Measurements from ENCODE around the gene PIK3R2.

The PIK3R2 gene

DNA sequence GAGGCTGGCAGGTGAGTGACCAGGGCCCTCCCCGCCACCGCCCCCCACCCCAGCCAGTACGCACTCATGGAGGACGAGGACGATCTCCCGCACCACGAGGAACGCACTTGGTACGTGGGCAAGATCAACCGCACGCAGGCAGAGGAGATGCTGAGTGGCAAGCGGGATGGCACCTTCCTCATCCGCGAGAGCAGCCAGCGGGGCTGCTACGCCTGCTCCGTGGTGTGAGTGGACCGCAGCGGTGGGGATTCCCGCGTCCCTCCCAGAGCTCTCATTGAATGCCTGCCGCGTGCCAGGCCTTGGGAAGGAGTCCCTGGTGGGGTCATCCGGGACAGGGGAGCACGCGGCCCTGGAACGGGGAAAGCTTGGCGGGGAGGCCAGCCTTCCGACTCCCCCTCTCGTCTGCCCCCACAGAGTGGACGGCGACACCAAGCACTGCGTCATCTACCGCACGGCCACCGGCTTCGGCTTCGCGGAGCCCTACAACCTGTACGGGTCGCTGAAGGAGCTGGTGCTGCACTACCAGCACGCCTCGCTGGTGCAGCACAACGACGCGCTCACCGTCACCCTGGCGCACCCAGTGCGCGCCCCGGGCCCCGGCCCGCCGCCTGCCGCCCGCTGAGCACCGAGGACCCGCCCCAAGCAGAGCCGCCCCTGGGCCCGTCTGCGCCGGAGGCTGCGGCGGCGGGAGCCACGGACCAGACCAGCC, 15.9 kb downstream of the PIK3R2 start:
- no peaks in the 10 kb centered on the region for H3K9me3 ChIP-seq (replicated peaks; ENCODE audit: low read length)
- no peak overlapping the region for H3K4me2 ChIP-seq (ENCODE audit: low read length)
- peaks cover 30% of the 10 kb centered on the region for H3K36me3 ChIP-seq (ENCODE audit: insufficient read depth, low read length)
- H3K4me1 ChIP-seq (ENCODE audit: control insufficient read depth, insufficient read depth, low read length) = peaks cover 8% of the 10 kb centered on the region
- H3K4me3 ChIP-seq (ENCODE audit: low read length) = no peak overlapping the region
- H3K27me3 ChIP-seq (ENCODE audit: control insufficient read depth, insufficient read depth, low read length) = no peaks in the 10 kb centered on the region
- H3K9ac ChIP-seq (ENCODE audit: low read depth, low read length) = no peak overlapping the region

DNA sequence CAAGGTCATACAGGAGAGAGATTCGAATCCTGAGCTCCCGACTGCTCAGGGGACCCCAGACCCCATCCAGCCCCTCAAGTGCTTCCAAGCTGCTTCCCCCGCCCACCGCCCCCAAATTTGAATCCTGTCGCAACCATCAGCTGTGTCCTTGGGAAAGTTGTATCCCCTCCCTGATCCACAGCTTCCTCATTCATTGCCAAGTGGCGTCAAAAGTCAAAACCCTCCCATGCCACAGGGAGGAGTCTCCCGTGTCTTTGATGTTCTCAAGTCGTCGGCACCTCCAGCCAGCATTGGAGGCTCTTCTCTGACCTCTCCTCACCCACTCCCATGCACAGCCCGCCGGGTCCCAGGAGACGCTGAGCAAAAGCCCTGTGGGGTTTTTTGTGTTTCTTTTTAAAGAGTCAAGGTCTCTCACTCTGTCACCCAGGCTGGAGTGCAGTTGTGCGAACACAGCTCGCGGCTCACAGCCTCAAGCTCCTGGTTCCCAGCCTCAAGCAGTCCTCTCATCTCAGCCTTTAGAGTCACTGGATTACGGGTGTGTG, 17.8 kb downstream of the PIK3R2 start:
- H3K9me3 ChIP-seq (replicated peaks; ENCODE audit: low read length) = no peaks in the 10 kb centered on the region
- H3K4me2 ChIP-seq (ENCODE audit: low read length) = no peak overlapping the region
- no peak overlapping the region for H3K9ac ChIP-seq (ENCODE audit: low read depth, low read length)
- no peak overlapping the region for H3K4me3 ChIP-seq (ENCODE audit: low read length)
- no peaks in the 10 kb centered on the region for H3K27me3 ChIP-seq (ENCODE audit: control insufficient read depth, insufficient read depth, low read length)
- peaks cover 12% of the 10 kb centered on the region for H3K4me1 ChIP-seq (ENCODE audit: control insufficient read depth, insufficient read depth, low read length)
- H3K36me3 ChIP-seq (ENCODE audit: insufficient read depth, low read length) = peaks cover 26% of the 10 kb centered on the region

DNA sequence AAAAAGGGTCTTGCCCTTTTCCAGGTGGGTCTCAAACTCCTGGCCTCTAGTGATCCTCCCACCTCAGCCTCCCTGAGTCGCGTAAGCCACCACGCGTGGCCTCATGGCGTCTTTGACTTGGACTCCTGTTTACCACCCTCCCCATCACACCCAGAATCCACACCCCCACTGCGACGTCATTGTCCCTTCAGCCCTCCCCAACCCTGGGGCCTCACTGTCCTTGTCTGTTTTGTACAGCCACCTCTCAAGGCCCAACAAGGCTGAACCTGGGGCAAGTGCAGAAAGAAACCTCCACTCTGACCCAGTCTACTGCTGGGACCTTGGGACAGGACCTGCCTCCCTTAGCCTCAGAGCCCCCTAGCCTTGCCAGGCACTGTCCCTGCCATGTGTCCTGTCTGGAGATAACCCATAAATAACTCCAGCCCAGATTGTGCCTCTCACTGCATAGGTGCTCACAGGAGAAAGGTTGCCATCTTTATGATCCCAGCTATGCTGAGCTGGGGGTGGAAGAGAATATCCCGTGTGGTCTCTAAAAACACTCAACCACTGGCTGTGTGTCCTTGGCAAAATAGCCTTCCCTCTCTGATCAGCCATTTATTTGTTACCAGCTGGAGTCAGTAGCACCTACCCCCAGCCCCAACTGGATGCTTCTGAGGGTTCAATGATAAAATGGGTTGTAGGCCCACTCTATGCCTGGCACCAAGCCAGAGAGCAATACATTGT, 18.8 kb downstream of the PIK3R2 start:
- Histone ChIP-seq H3K4me1 (ENCODE audit: control insufficient read depth, insufficient read depth, low read length) (peaks cover 12% of the 10 kb centered on the region), H3K27me3 (ENCODE audit: control insufficient read depth, insufficient read depth, low read length) (no peaks in the 10 kb centered on the region), H3K9ac (ENCODE audit: low read depth, low read length) (no peak overlapping the region), H3K4me2 (ENCODE audit: low read length) (no peak overlapping the region), H3K4me3 (ENCODE audit: low read length) (no peak overlapping the region), H3K9me3 (replicated peaks; ENCODE audit: low read length) (no peaks in the 10 kb centered on the region), H3K36me3 (ENCODE audit: insufficient read depth, low read length) (peaks cover 20% of the 10 kb centered on the region)

DNA sequence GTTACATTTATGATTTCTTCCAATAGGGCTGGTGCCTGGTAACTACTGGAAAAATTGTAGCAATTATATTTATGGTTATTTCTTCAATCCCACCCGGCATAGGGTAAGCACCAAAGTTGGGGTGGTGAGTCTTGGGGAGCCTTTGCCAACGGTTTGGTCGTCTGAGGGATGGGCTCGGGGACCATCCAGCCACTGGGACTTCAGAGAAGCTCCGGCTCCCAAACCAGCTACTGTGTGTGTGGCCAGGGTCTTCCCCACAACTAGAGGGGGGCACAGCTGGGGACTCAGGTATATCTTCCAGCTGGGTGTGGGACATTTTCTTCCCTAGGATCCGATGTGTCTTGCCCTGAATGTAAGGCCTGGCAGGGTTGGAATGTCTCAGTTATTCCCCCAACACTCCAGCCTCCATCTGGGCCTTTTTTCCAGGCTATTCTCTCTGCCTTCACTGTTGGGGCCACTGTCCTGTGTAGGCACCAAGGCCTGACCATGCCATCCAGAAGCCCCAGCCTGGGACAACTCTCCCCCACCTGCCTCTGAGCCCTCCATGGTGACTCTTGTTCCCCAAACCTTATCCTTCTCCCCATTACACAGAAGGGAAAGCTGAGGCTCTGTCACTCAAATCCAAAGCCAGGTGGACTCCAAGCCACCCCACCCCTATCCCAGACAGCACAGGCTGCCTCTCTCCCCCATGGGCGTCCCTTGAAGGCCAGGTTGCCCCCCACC, 19.5 kb downstream of the PIK3R2 start:
- peaks cover 12% of the 10 kb centered on the region for H3K4me1 ChIP-seq (ENCODE audit: control insufficient read depth, insufficient read depth, low read length)
- no peak overlapping the region for H3K4me3 ChIP-seq (ENCODE audit: low read length)
- no peaks in the 10 kb centered on the region for H3K9me3 ChIP-seq (replicated peaks; ENCODE audit: low read length)
- peaks cover 15% of the 10 kb centered on the region for H3K36me3 ChIP-seq (ENCODE audit: insufficient read depth, low read length)
- no peak overlapping the region for H3K4me2 ChIP-seq (ENCODE audit: low read length)
- H3K9ac ChIP-seq (ENCODE audit: low read depth, low read length) = no peak overlapping the region
- no peaks in the 10 kb centered on the region for H3K27me3 ChIP-seq (ENCODE audit: control insufficient read depth, insufficient read depth, low read length)

DNA sequence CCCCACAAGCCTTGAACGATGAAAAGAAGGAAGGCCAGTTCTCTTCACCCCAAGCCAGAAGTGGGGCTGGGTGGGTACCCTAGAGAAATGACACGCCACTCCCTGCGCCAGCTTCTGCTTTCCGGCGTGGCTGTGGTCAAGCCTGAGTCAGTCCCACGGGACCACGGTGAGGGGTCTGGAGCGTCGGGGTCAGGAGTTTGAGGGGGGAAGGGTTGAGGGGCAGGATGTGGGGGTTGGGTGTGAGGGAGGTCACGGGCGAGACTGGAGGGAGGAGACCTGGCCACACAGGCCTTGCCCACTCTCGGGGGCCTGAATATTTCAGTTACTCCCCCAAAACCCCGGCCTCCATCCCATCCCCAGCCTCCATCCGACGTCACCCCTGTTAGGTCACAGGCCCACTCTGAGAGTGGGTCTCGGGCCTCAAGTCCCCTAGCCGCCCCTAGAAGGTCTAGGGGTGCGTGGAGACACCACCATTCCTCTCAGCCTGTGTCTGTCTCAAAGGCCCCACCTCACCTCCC, 20.1 kb downstream of the PIK3R2 start:
- Histone ChIP-seq H3K27me3 (ENCODE audit: control insufficient read depth, insufficient read depth, low read length) (no peaks in the 10 kb centered on the region), H3K4me2 (ENCODE audit: low read length) (peak overlapping the region; percentile 97), H3K9ac (ENCODE audit: low read depth, low read length) (no peak overlapping the region), H3K36me3 (ENCODE audit: insufficient read depth, low read length) (peaks cover 15% of the 10 kb centered on the region), H3K4me3 (ENCODE audit: low read length) (peak overlapping the region; percentile 77), H3K4me1 (ENCODE audit: control insufficient read depth, insufficient read depth, low read length) (peaks cover 12% of the 10 kb centered on the region), H3K9me3 (replicated peaks; ENCODE audit: low read length) (no peaks in the 10 kb centered on the region)

DNA sequence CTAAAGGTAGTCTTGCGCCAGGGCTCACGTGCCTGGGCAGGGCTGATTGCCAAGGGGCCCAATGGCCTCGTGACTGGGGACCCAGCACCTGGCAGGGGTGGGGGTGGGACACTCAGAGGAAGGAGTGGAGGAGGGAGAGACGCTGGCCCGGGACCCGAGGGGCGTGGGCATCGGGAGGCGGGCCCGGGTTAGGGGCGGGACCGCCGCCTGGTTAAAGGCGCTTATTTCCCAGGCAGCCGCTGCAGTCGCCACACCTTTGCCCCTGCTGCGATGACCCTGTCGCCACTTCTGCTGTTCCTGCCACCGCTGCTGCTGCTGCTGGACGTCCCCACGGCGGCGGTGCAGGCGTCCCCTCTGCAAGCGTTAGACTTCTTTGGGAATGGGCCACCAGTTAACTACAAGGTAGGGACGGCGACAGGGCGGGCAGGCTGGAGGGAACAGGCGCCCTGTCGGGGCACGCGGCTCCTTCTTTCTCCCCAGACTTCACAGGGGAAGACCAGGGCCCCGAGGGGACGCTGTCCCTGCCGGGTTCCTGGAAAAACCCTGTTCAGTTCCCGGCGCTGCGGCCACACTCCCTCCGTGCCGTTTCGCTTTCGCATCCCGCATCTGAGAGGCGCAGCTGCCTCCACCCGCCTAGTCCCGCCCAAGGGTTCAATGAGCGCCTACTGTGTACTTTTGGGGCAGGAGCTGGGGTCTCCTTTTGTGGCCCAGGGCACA, 20.8 kb downstream of the PIK3R2 start, which contains the start of gene IFI30:
IFI30 (plus strand) TSS at position 242 of the 717 bp plus-strand sequence; CDS start at position 271, 29 bp downstream.
- peak within 1 kb of the TSS; percentile 64 for H3K9ac ChIP-seq (ENCODE audit: low read depth, low read length)

DNA sequence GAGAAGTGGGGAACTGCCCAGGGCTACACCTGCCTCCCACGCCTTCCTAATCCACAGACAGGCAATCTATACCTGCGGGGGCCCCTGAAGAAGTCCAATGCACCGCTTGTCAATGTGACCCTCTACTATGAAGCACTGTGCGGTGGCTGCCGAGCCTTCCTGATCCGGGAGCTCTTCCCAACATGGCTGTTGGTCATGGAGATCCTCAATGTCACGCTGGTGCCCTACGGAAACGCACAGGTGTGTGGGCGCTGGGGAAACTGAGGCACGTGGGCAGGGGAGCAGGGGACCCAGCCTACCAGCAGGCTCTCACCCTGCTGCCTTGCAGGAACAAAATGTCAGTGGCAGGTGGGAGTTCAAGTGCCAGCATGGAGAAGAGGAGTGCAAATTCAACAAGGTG, 22.0 kb downstream of the PIK3R2 start:
- no peaks in the 10 kb centered on the region for H3K36me3 ChIP-seq (ENCODE audit: insufficient read depth, low read length)
- no peak overlapping the region for H3K9ac ChIP-seq (ENCODE audit: low read depth, low read length)
- H3K9me3 ChIP-seq (replicated peaks; ENCODE audit: low read length) = no peaks in the 10 kb centered on the region
- H3K4me3 ChIP-seq (ENCODE audit: low read length) = no peak overlapping the region
- H3K4me2 ChIP-seq (ENCODE audit: low read length) = no peak overlapping the region
- H3K4me1 ChIP-seq (ENCODE audit: control insufficient read depth, insufficient read depth, low read length) = peaks cover 12% of the 10 kb centered on the region
- no peaks in the 10 kb centered on the region for H3K27me3 ChIP-seq (ENCODE audit: control insufficient read depth, insufficient read depth, low read length)

More for the DNA sequence above, 20.8 kb downstream of the PIK3R2 start, which contains the start of gene IFI30:
- Histone ChIP-seq H3K4me1 (ENCODE audit: control insufficient read depth, insufficient read depth, low read length) (peaks cover 12% of the 10 kb centered on the region), H3K27me3 (ENCODE audit: control insufficient read depth, insufficient read depth, low read length) (no peaks in the 10 kb centered on the region), H3K36me3 (ENCODE audit: insufficient read depth, low read length) (peaks cover 10% of the 10 kb centered on the region), H3K9me3 (replicated peaks; ENCODE audit: low read length) (no peaks in the 10 kb centered on the region), H3K4me2 (ENCODE audit: low read length) (peak within 1 kb of the TSS; percentile 97), H3K4me3 (ENCODE audit: low read length) (peak within 1 kb of the TSS; percentile 77)

DNA sequence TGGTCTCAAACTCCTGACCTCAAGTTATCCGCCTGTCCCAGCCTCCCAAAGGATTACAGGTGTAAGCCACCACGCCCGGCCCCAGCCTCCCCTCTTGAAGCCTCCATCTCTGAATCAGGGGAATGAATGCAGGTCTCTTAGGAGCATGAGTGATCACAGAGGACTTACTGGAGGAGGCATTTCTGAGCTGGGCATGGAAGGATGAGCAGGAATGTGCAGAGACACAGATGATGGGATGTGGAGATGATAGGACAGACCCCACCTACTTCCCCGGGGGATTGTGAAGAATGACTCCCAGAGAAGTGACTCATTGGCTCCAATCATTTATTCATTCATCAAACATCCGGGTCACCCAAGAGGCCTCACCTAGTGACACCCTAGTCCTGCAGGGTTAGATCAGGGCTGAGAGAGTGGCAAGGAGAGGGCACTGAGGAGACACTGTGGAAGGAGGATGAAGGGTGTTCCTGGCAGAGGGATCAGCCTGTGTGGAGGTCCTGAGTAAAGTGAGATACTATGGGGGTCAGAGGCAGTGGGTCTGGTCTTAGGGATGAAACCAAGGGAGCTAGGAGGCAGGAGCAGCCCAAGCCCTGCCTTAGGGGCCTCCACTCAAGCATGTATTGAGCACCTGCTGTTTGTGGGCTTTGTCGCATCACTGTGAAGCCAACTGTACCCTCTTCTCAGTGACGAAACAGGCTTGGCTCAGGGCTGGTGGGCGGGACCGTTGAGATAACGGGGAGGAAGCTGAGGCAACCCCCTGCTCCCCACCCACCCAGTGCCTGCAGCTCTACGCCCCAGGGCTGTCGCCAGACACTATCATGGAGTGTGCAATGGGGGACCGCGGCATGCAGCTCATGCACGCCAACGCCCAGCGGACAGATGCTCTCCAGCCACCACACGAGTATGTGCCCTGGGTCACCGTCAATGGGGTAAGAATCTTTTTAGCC, 23.7 kb downstream of the PIK3R2 start:
- no peak overlapping the region for H3K9ac ChIP-seq (ENCODE audit: low read depth, low read length)
- H3K27me3 ChIP-seq (ENCODE audit: control insufficient read depth, insufficient read depth, low read length) = no peaks in the 10 kb centered on the region
- no peaks in the 10 kb centered on the region for H3K9me3 ChIP-seq (replicated peaks; ENCODE audit: low read length)
- H3K4me3 ChIP-seq (ENCODE audit: low read length) = no peak overlapping the region
- no peak overlapping the region for H3K4me2 ChIP-seq (ENCODE audit: low read length)
- peaks cover 12% of the 10 kb centered on the region for H3K4me1 ChIP-seq (ENCODE audit: control insufficient read depth, insufficient read depth, low read length)
- H3K36me3 ChIP-seq (ENCODE audit: insufficient read depth, low read length) = no peaks in the 10 kb centered on the region

DNA sequence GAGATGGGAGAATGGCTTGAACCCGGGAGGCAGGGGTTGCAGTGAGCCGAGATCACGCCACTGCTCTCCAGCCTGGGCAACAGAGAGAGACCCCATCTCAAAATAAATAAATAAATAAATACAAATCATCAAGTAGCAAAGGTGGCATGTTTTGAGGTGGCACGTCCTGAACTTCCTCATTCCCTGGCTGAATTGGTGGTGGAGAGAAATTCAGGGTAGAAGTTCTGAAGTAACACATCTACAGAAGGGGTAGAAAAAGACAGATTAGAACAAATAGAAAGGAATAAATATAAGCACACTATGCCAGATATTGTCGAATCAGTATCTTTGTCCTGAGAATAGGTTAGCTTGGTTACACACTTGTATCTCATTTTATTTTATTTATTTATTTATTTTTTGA, 27.0 kb downstream of the PIK3R2 start:
- H3K4me3 ChIP-seq (ENCODE audit: low read length) = no peak overlapping the region
- no peak overlapping the region for H3K4me2 ChIP-seq (ENCODE audit: low read length)
- no peaks in the 10 kb centered on the region for H3K36me3 ChIP-seq (ENCODE audit: insufficient read depth, low read length)
- no peak overlapping the region for H3K9ac ChIP-seq (ENCODE audit: low read depth, low read length)
- H3K9me3 ChIP-seq (replicated peaks; ENCODE audit: low read length) = no peaks in the 10 kb centered on the region
- no peaks in the 10 kb centered on the region for H3K27me3 ChIP-seq (ENCODE audit: control insufficient read depth, insufficient read depth, low read length)
- H3K4me1 ChIP-seq (ENCODE audit: control insufficient read depth, insufficient read depth, low read length) = no peaks in the 10 kb centered on the region

DNA sequence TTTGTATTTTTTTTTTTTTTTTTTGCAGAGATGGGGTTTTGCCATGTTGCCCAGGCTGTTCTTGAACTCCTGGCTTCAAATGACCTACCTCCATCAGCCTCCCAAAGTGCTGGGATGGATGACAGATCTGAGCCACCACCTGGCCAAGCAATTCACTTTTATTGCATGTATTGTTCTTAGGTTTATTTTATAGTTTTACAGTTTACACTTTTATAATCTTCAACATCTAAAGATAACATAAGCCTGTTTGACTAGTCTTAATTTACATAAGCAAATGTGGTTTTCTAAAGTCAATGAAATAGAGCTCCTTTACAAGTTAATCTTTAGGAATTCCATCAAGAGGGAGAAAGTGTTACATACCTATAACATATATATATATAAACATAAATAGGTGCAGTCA, 30.6 kb downstream of the PIK3R2 start:
- no peaks in the 10 kb centered on the region for H3K4me1 ChIP-seq (ENCODE audit: control insufficient read depth, insufficient read depth, low read length)
- no peak overlapping the region for H3K9ac ChIP-seq (ENCODE audit: low read depth, low read length)
- H3K36me3 ChIP-seq (ENCODE audit: insufficient read depth, low read length) = no peaks in the 10 kb centered on the region
- H3K4me3 ChIP-seq (ENCODE audit: low read length) = no peak overlapping the region
- no peak overlapping the region for H3K4me2 ChIP-seq (ENCODE audit: low read length)
- peaks cover 6% of the 10 kb centered on the region for H3K27me3 ChIP-seq (ENCODE audit: control insufficient read depth, insufficient read depth, low read length)
- H3K9me3 ChIP-seq (replicated peaks; ENCODE audit: low read length) = no peaks in the 10 kb centered on the region

Data from skeletal muscle satellite cell (primary cell).